ENCODE data around the gene P2RX3. TPM values are rescaled to one million over a fixed set of nuclear protein-coding genes. Genes with fewer than 3 reads are reported as not detected.

The P2RX3 gene
- polyA plus RNA-seq, 3 donors = 0.76 to 1.4 (median 0.83) TPM

GRCh38 chr11:57309106-57310059 is 28.8 kb upstream of the P2RX3 start:
- DNase-seq = no peak

- DNase-seq = no peak
Observed at GRCh38 chr11:57310091-57310490, 28.1 kb upstream of the P2RX3 start.

GRCh38 chr11:57310630-57311086 is 27.5 kb upstream of the P2RX3 start:
- no peak for DNase-seq

- DNase-seq = peak; percentile 76
Observed at GRCh38 chr11:57311109-57311936, 26.8 kb upstream of the P2RX3 start.

- DNase-seq = no peak
Observed at GRCh38 chr11:57312511-57313021, 25.6 kb upstream of the P2RX3 start.

- DNase-seq = no peak
Observed at GRCh38 chr11:57313071-57313787, 24.9 kb upstream of the P2RX3 start.

GRCh38 chr11:57313788-57314135 is 24.4 kb upstream of the P2RX3 start:
- DNase-seq = no peak

- DNase-seq = no peak
Observed at GRCh38 chr11:57314221-57314973, 23.8 kb upstream of the P2RX3 start.

- peak; percentile 58 for DNase-seq
Observed at GRCh38 chr11:57315491-57315890, 22.7 kb upstream of the P2RX3 start.

GRCh38 chr11:57316017-57316416 is 22.1 kb upstream of the P2RX3 start:
- DNase-seq = no peak

- no peak for DNase-seq
Observed at GRCh38 chr11:57318178-57318577, 20.0 kb upstream of the P2RX3 start.

GRCh38 chr11:57320067-57320718 is 18.0 kb upstream of the P2RX3 start:
- no peak for DNase-seq

- no peak for DNase-seq
Observed at GRCh38 chr11:57320719-57321387, 17.3 kb upstream of the P2RX3 start.

GRCh38 chr11:57321388-57322255 is 16.5 kb upstream of the P2RX3 start:
- no peak for DNase-seq

- peak; percentile 91 for DNase-seq
Observed at GRCh38 chr11:57322256-57323166, 15.6 kb upstream of the P2RX3 start.

- no peak for DNase-seq
Observed at GRCh38 chr11:57323167-57323854, 14.8 kb upstream of the P2RX3 start.

- DNase-seq = no peak
Observed at GRCh38 chr11:57323855-57324153, 14.3 kb upstream of the P2RX3 start.
